ENCODE data around the gene ACAD11.
A peak's percentile ranks its signal among the peaks of the same experiment; 100 is the strongest.

Gene ACAD11

DNA sequence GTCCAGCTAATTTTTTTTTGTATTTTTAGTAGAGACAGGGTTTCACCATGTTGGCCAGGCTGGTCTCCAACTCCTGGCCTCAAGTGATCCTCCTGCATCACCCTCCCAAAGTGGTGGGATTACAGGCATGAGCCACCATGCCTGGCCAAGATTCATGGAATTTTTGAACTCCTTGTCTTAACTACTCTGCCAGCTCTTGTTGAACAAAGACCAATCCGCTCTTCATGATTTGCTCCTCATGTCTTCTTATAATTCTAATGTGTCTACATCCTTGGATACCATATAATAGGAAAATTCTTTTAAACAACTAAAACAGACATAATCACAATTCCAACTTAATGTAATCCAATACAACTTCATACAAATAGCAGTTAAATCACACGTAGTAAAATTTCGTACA is 21.8 kb upstream of the ACAD11 start:
- DNase-seq (ENCODE audit: low read depth), result no peak
- H3K4me3 ChIP-seq (ENCODE audit: low read depth, low read length), result no peak overlapping the region
- TF ChIP-seq CTCF (IDR thresholded peaks at IDR 0.05; ENCODE audit: insufficient read depth, low read depth, low read length, missing control alignments), result no peak

DNA sequence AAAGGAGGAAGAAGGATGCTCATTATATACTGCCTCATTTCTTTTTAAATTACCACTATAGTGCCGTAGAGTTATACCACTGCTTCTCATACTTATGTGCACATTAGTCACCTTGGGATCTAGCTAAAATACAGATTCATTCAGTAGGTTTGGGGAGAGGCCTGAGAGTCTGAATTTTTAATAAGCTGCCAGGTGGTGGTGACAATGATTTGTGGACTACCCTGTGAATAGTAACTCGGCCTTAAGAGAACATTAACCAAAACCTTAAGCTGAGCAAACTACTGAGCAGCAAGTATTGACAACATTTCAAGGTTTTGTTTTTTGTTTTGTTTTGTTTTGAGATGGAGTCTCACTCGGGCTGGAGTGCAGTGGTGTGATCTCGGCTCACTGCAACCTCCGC is 20.3 kb upstream of the ACAD11 start:
- TF ChIP-seq CTCF (IDR thresholded peaks at IDR 0.05; ENCODE audit: insufficient read depth, low read depth, low read length, missing control alignments), result no peak
- no peak for DNase-seq (ENCODE audit: low read depth)
- no peak overlapping the region for H3K4me3 ChIP-seq (ENCODE audit: low read depth, low read length)

DNA sequence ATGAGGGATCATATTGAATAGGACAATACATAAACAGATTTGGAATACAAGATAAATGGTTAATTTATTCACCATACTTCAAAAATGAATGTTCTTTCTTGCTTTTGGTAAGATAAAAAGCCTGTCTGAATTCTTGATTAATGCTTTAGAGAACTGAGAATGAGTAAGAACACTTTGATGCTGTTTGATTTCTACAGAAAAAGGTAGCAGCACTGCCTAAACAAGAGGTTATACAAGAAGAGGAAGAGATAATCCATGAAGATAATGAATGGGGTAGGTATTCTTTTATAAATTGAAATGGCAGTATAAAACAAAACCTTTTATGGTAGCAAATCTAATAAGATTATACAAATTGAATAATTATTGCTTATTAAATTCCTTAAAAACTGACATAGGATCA is 15.8 kb upstream of the ACAD11 start:
- no peak overlapping the region for H3K4me3 ChIP-seq (ENCODE audit: low read depth, low read length)
- no peak for DNase-seq (ENCODE audit: low read depth)
- TF ChIP-seq CTCF (IDR thresholded peaks at IDR 0.05; ENCODE audit: insufficient read depth, low read depth, low read length, missing control alignments), result no peak

GRCh38 chr3:132669256-132669777 is 9.7 kb upstream of the ACAD11 start:
- DNase-seq (ENCODE audit: low read depth), result no peak
- TF ChIP-seq CTCF (IDR thresholded peaks at IDR 0.05; ENCODE audit: insufficient read depth, low read depth, low read length, missing control alignments), result no peak

DNA sequence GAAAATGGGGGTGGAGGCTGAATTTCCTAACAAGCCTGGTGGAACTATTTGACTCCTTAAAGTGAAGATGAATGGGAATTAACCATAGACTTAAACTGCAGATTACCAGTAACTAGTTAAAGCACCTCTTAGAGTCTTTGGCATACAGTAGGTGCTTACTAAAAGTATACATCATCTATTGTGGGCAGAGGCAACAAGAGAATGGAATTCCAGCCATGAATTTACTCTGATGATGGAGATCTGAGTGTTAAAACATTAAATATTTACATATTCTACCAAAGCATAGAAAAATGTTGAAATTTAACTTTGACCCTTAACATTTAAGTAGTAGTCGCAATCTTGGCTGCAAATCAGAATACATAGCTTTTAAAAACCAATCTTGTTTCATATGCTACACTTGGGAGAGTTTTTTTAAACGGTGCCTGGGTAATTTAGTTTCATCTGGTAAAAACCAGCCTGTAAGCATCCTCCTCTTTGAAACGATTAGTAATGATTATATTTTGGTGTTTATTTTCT is 5.7 kb upstream of the ACAD11 start:
- no peak for DNase-seq (ENCODE audit: low read depth)
- no peak for TF ChIP-seq CTCF (IDR thresholded peaks at IDR 0.05; ENCODE audit: insufficient read depth, low read depth, low read length, missing control alignments)

More at GRCh38 chr3:132669256-132669777, 9.7 kb upstream of the ACAD11 start:
- no peak overlapping the region for H3K4me3 ChIP-seq (ENCODE audit: low read depth, low read length)

GRCh38 chr3:132662212-132662611 is 2.6 kb upstream of the ACAD11 start:
- no peak for DNase-seq (ENCODE audit: low read depth)
- H3K4me3 ChIP-seq (ENCODE audit: low read depth, low read length), result peak overlapping the region; percentile 58
- no peak for TF ChIP-seq CTCF (IDR thresholded peaks at IDR 0.05; ENCODE audit: insufficient read depth, low read depth, low read length, missing control alignments)

More for the DNA sequence above, 5.7 kb upstream of the ACAD11 start:
- H3K4me3 ChIP-seq (ENCODE audit: low read depth, low read length), result no peak overlapping the region

DNA sequence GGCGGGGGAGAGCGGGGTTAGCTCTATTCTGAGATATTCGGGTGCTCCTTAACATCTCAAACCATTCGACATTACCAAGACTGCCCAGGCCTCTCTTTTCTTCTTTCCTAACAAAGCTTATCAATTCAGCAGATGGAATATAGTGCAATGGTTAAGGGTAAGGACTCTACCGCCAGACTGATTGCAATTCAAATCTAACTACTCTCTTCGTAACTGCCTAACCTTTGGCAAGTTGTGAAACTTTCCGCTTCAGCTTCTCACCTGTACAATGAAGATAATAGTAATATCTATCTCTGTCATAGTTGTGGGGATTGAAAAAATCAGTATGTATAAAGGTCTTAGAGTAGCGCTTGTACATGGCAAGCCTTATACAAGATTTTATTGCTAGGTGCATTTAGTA is 1.5 kb upstream of the ACAD11 start:
- no peak for DNase-seq (ENCODE audit: low read depth)
- no peak for TF ChIP-seq CTCF (IDR thresholded peaks at IDR 0.05; ENCODE audit: insufficient read depth, low read depth, low read length, missing control alignments)

More for the DNA sequence above, 1.5 kb upstream of the ACAD11 start:
- peak overlapping the region; percentile 58 for H3K4me3 ChIP-seq (ENCODE audit: low read depth, low read length)
